Panc1 (cell line): ENCODE results near the gene POLRMT. TPM values are rescaled to one million over a fixed set of nuclear protein-coding genes. Genes with fewer than 3 reads are reported as not detected.

Experiments
- ATAC-seq: fragments of 200-7000 bp; cut with Tn5 transposase; 2 replicates; pipeline ENCODE4 v1.9.1; 2020; ENCODE audit warnings: mild to moderate bottlenecking, moderate library complexity
- BruUV-seq: library from RNA; stranded (reverse); fragments of 400-500 nt; replicated peaks from 2 replicates; lab custom pipeline; 2021; lab: Mats Ljungman, UMichigan
- CTCF ChIA-PET: fragments of 300-600 bp; sonication (Branson Sonifier 250); formaldehyde crosslinking; loops from one replicate; lab custom pipeline; 2022; ENCODE audit warnings: antibody characterized with exemption; lab: Charles Lee
- POLR2A ChIA-PET: fragments of 300-600 bp; sonication (Branson Sonifier 250); formaldehyde crosslinking; loops from one replicate; lab custom pipeline; 2022; ENCODE audit warnings: antibody characterized with exemption; lab: Charles Lee
- DNase-seq: peaks from one replicate; pipeline ENCODE4 v3.0.0-alpha.2; 2010; ENCODE audit warnings: low read depth, low spot score
- H3K27ac ChIP-seq: 2 replicates; pipeline ENCODE4 v1.5.1; 2011; ENCODE audit warnings: mild to moderate bottlenecking, low read length, inconsistent platforms
- H3K27me3 ChIP-seq: fragments of 200-500 bp; sonication (Bioruptor generic); 2 replicates; pipeline ENCODE4 v1.6.0; 2014; ENCODE audit warnings: low read length, inconsistent platforms; ENCODE audit not compliant: control insufficient read depth, insufficient read depth
- H3K36me3 ChIP-seq: fragments of 200-500 bp; sonication (Bioruptor generic); 2 replicates; pipeline ENCODE4 v1.5.1; 2014; ENCODE audit warnings: inconsistent platforms, mild to moderate bottlenecking, low read length, moderate library complexity; ENCODE audit not compliant: control insufficient read depth, insufficient read depth
- H3K4me1 ChIP-seq: 2 replicates; pipeline ENCODE4 v1.5.1; 2011; ENCODE audit warnings: inconsistent platforms, mild to moderate bottlenecking, low read length, moderate library complexity; ENCODE audit not compliant: control insufficient read depth, insufficient read depth
- H3K4me3 ChIP-seq, 2 experiments: 2 replicates each; pipeline ENCODE4 v1.5.1; 2011 to 2012; ENCODE audit warnings: low read depth in 2 of 2, low read length in 2 of 2, mild to moderate bottlenecking in 2 of 2, inconsistent platforms in 1 of 2, moderate library complexity in 1 of 2
- H3K9me3 ChIP-seq: fragments of 200-500 bp; sonication (Bioruptor generic); 2 replicates; pipeline ENCODE4 v1.5.1; 2014; ENCODE audit warnings: low read depth, mild to moderate bottlenecking, inconsistent platforms, low read length, moderate library complexity; ENCODE audit not compliant: control insufficient read depth, insufficient read depth
- CTCF ChIP-seq: fragments of 450-650 bp; IDR thresholded peaks from 2 replicates; pipeline ENCODE4 v1.5.1; 2017; ENCODE audit warnings: mild to moderate bottlenecking
- POLR2AphosphoS5 ChIP-seq: IDR thresholded peaks from 2 replicates; pipeline ENCODE4 v1.6.1; 2012; ENCODE audit warnings: mild to moderate bottlenecking, low read depth, low read length, moderate library complexity
- SIN3A ChIP-seq: IDR thresholded peaks from 2 replicates; pipeline ENCODE4 v1.6.1; 2012; ENCODE audit warnings: low read depth, mild to moderate bottlenecking, low read length, moderate library complexity, borderline replicate concordance; ENCODE audit not compliant: insufficient read depth
- TCF7L2 ChIP-seq: IDR thresholded peaks from 2 replicates; pipeline ENCODE4 v1.6.1; 2011; ENCODE audit warnings: mild to moderate bottlenecking, low read depth, low read length, inconsistent platforms
- in situ Hi-C: cut with HindIII; loops from 2 replicates; pipeline ENCODE4 v1.10.0; 2016; ENCODE audit warnings: low sequenced_read_pairs, low pct_unique_long_range_greater_than_20kb
- intact Hi-C: fragments of 100-400 bp; cut with micrococcal nuclease; formaldehyde crosslinking; loops from one replicate; pipeline ENCODE4 v1.10.0; 2022; ENCODE audit not compliant: unreplicated experiment
- total RNA-seq: library from RNA; stranded (reverse); gene quantifications from one replicate; pipeline ENCODE4 v1.2.1, GENCODE V29; 2021; ENCODE audit not compliant: unreplicated experiment
- TF ChIP-seq, protein P1 (sequence below), 2 experiments: IDR thresholded peaks; 2 replicates each; pipeline ENCODE4 v1.6.1; 2011 to 2012; ENCODE audit warnings: low read depth in 2 of 2, control low read depth in 1 of 2, low read length in 1 of 2, mild to moderate bottlenecking in 1 of 2, moderate library complexity in 1 of 2; ENCODE audit not compliant: insufficient read depth in 1 of 2

The POLRMT gene
- total RNA-seq, 1 experiment from 2014 or later = 56.0 TPM

- H3K9me3 ChIP-seq = no peaks in the 10 kb centered on the region
- H3K4me3 ChIP-seq = no peak overlapping the region
- H3K4me1 ChIP-seq = peaks cover 26% of the 10 kb centered on the region
- intact Hi-C loops (no loop called here), in situ Hi-C loops (no loop called here)
- ATAC-seq = no peak
- TF ChIP-seq CTCF (no peak), TCF7L2 (no peak), SIN3A (no peak), POLR2AphosphoS5 (no peak)
- TF ChIP-seq, protein P1, sequence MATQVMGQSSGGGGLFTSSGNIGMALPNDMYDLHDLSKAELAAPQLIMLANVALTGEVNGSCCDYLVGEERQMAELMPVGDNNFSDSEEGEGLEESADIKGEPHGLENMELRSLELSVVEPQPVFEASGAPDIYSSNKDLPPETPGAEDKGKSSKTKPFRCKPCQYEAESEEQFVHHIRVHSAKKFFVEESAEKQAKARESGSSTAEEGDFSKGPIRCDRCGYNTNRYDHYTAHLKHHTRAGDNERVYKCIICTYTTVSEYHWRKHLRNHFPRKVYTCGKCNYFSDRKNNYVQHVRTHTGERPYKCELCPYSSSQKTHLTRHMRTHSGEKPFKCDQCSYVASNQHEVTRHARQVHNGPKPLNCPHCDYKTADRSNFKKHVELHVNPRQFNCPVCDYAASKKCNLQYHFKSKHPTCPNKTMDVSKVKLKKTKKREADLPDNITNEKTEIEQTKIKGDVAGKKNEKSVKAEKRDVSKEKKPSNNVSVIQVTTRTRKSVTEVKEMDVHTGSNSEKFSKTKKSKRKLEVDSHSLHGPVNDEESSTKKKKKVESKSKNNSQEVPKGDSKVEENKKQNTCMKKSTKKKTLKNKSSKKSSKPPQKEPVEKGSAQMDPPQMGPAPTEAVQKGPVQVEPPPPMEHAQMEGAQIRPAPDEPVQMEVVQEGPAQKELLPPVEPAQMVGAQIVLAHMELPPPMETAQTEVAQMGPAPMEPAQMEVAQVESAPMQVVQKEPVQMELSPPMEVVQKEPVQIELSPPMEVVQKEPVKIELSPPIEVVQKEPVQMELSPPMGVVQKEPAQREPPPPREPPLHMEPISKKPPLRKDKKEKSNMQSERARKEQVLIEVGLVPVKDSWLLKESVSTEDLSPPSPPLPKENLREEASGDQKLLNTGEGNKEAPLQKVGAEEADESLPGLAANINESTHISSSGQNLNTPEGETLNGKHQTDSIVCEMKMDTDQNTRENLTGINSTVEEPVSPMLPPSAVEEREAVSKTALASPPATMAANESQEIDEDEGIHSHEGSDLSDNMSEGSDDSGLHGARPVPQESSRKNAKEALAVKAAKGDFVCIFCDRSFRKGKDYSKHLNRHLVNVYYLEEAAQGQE (IDR thresholded peaks at IDR 0.05; ENCODE audit: insufficient read depth in 1 of 2, low read depth in 2 of 2, low read length in 1 of 2) = no peak
- no peaks in the 10 kb centered on the region for H3K27me3 ChIP-seq
- no peak overlapping the region for H3K27ac ChIP-seq
- DNase-seq = no peak
- ChIA-PET POLR2A (no interaction called here), CTCF (no interaction called here)
- no peaks in the 10 kb centered on the region for H3K36me3 ChIP-seq
- BruUV-seq = no TSS peak
These were observed 20.4 kb downstream of the POLRMT start for GRCh38 chr19:612941-613340.

- no peaks in the 10 kb centered on the region for H3K36me3 ChIP-seq
- in situ Hi-C loops (no loop called here), intact Hi-C loops (no loop called here)
- ChIA-PET CTCF (no interaction called here), POLR2A (no interaction called here)
- H3K4me1 ChIP-seq = peaks cover 26% of the 10 kb centered on the region
- no peak overlapping the region for H3K4me3 ChIP-seq
- no peak for ATAC-seq
- no peak overlapping the region; the same call in 1 of the 2 replicates for H3K27ac ChIP-seq
- TF ChIP-seq CTCF (no peak), POLR2AphosphoS5 (no peak), TCF7L2 (no peak), SIN3A (no peak)
- no peaks in the 10 kb centered on the region for H3K9me3 ChIP-seq
- no peaks in the 10 kb centered on the region for H3K27me3 ChIP-seq
- DNase-seq = no peak
- no TSS peak for BruUV-seq
These were observed 21.9 kb downstream of the POLRMT start for GRCh38 chr19:611481-611868.
